Measurements from ENCODE around the gene CDK2AP2.
A peak's percentile ranks its signal among the peaks of the same experiment; 100 is the strongest.
"Not testable (repeated sequence)": the region's sequence is repeated elsewhere in the genome, so short reads cannot be mapped to it uniquely, and the experiment has no call there.

The CDK2AP2 gene

GRCh38 chr11:67493548-67494370 is 14.2 kb downstream of the CDK2AP2 start:
- Mint-ChIP-seq H3K9me3 (no peaks in the 10 kb centered on the region), H3K4me3 (no peak overlapping the region), H3K36me3 (peaks cover 20% of the 10 kb centered on the region), H3K27ac (no peak overlapping the region), H3K27me3 (no peaks in the 10 kb centered on the region), H3K4me1 (peaks cover 9% of the 10 kb centered on the region)
- DNase-seq (ENCODE audit: low spot score in 2 of 2) (no peak), ATAC-seq (ENCODE audit: low read depth) (no peak)

- Mint-ChIP-seq H3K36me3 (peaks cover 21% of the 10 kb centered on the region), H3K27me3 (no peaks in the 10 kb centered on the region), H3K27ac (no peak overlapping the region), H3K9me3 (no peaks in the 10 kb centered on the region), H3K4me3 (no peak overlapping the region), H3K4me1 (peaks cover 14% of the 10 kb centered on the region)
- ATAC-seq (ENCODE audit: low read depth), result no peak
- DNase-seq (ENCODE audit: low spot score in 2 of 2), result no peak
Observed at GRCh38 chr11:67492801-67493547, 15.0 kb downstream of the CDK2AP2 start.

GRCh38 chr11:67492069-67492727 is 15.8 kb downstream of the CDK2AP2 start:
- Mint-ChIP-seq H3K4me3 (no peak overlapping the region), H3K4me1 (peaks cover 20% of the 10 kb centered on the region), H3K27ac (no peak overlapping the region), H3K36me3 (peaks cover 24% of the 10 kb centered on the region), H3K9me3 (no peaks in the 10 kb centered on the region), H3K27me3 (no peaks in the 10 kb centered on the region)
- ATAC-seq (ENCODE audit: low read depth) (no peak), DNase-seq (ENCODE audit: low spot score in 2 of 2) (no peak)

DNA sequence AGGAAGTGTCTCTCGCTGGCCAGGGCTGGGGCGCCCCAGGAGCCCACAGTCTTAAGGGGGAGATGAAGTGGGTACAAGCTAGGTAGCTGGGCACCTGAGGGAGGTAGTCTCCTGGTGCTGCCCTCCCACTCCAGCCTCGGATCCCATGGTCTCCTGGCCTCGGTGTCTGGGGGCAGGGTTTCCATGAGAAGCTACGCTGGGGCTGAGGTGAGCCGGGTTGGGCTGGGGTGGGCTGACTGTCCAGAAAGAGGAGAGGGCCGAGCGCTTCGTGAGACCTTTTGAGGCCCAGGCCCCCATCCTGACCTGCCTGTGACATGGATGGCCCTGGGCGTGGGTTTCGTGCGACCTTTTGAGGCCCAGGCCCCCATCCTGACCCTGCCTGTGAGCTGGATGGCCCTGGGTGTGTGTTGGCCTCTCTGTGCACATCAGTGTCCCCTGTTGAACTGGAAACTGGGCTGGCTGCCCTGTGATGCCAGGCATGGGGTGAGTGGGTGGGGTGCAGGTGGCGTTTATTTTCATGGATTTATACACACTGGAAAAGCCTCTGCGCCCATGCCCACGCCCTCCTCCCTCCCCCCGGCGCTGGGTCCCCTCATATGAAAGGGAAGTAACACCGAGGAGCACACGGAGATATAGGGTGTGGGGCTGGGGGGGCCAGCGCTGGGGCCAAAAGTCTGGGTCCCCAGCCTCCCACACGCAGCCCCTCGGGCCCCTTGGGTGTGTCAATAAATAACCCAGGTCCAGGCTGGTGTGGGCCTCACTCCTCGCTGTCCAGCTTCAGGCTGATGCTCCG is 16.5 kb downstream of the CDK2AP2 start:
- no peaks in the 10 kb centered on the region for H3K9me3 Mint-ChIP-seq
- DNase-seq (ENCODE audit: low spot score in 2 of 2) (no peak), ATAC-seq (ENCODE audit: low read depth) (no peak)
- no peak overlapping the region for H3K4me3 Mint-ChIP-seq
- H3K36me3 Mint-ChIP-seq, result peaks cover 24% of the 10 kb centered on the region
- no peaks in the 10 kb centered on the region for H3K27me3 Mint-ChIP-seq
- H3K27ac Mint-ChIP-seq, result no peak overlapping the region
- peaks cover 26% of the 10 kb centered on the region for H3K4me1 Mint-ChIP-seq

- DNase-seq (ENCODE audit: low spot score in 2 of 2) (no peak), ATAC-seq (ENCODE audit: low read depth) (no peak)
- H3K27me3 Mint-ChIP-seq, result no peaks in the 10 kb centered on the region
- H3K4me3 Mint-ChIP-seq, result no peak overlapping the region
- peaks cover 21% of the 10 kb centered on the region for H3K36me3 Mint-ChIP-seq
- H3K9me3 Mint-ChIP-seq, result no peaks in the 10 kb centered on the region
- H3K4me1 Mint-ChIP-seq, result peaks cover 32% of the 10 kb centered on the region
- H3K27ac Mint-ChIP-seq, result no peak overlapping the region
Observed at GRCh38 chr11:67490727-67491065, 17.3 kb downstream of the CDK2AP2 start.

DNA sequence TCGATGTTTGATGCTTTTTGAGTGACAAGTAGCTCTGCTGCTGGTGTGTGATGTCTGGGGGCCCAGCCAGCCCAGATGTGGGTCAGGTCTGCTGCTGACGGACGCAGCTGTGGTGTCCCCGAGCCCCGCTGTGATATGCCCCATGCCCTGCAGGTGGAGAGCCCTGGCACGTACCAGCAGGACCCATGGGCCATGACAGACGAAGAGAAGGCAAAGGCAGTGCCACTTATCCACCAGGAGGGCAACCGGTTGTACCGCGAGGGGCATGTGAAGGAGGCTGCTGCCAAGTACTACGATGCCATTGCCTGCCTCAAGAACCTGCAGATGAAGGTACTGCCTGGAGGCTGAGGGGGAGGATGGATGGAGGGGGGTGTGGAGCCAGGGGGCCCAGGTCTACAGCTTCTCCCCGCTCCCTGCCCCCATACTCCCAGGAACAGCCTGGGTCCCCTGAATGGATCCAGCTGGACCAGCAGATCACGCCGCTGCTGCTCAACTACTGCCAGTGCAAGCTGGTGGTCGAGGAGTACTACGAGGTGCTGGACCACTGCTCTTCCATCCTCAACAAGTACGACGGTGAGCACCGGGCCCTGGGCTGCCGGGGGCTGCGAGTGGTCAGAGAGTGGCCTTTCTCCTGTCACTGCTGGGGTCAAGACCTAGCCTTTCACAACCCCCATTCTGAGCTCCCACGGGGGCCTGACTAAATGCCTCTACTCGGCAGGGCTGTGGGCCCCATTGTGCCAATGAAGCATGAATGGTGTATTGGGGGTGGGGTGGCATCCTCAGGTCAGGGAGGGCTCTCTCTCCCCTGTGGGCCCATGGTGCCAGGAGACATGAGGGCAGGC is 17.9 kb downstream of the CDK2AP2 start:
- Mint-ChIP-seq H3K27me3 (no peaks in the 10 kb centered on the region), H3K4me3 (no peak overlapping the region), H3K4me1 (peaks cover 34% of the 10 kb centered on the region), H3K9me3 (no peaks in the 10 kb centered on the region), H3K27ac (no peak overlapping the region), H3K36me3 (peaks cover 18% of the 10 kb centered on the region)
- no peak for DNase-seq (ENCODE audit: low spot score in 2 of 2)
- no peak for ATAC-seq (ENCODE audit: low read depth)

- peak overlapping the region; percentile 31 for H3K27ac Mint-ChIP-seq
- H3K9me3 Mint-ChIP-seq, result no peaks in the 10 kb centered on the region
- no peak overlapping the region for H3K4me3 Mint-ChIP-seq
- H3K4me1 Mint-ChIP-seq, result peaks cover 41% of the 10 kb centered on the region
- H3K27me3 Mint-ChIP-seq, result no peaks in the 10 kb centered on the region
- DNase-seq (ENCODE audit: low spot score in 2 of 2) (no peak), ATAC-seq (ENCODE audit: low read depth) (no peak)
- peaks cover 17% of the 10 kb centered on the region for H3K36me3 Mint-ChIP-seq
Observed at GRCh38 chr11:67489203-67489884, 18.6 kb downstream of the CDK2AP2 start.

DNA sequence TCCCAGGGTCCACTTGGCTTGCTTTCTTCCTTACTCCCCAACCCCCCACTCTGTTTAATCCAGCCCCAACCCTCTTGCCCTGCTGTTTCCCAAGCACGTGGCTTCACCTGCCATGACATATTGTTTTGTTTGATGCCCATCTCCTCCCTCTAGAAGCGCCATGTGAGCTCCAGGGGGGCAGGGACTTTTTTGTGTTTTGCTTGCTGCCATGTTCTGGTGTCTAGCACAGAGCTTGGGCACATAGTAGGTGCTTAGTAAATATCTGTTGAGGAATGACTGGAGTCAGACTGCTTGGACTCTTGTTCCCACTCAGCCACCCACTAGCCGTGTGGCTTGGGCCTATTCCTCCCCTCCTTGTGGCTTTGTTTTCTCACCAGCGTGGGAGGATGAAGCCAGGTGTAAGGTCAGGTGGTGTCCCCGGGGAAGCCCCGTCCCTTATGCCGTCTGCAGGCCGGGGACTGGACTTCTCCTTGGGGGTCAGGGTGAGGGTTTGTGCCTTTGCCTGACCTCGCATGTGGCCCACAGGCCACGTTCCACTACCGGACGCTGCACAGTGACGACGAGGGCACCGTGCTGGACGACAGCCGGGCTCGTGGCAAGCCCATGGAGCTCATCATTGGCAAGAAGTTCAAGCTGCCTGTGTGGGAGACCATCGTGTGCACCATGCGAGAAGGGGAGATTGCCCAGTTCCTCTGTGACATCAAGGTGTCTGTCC is 21.3 kb downstream of the CDK2AP2 start:
- DNase-seq (ENCODE audit: low spot score in 2 of 2) (peak in 1 of 2 donors; percentile 40), ATAC-seq (ENCODE audit: low read depth) (peak; percentile 12)
- Mint-ChIP-seq H3K27me3 (no peaks in the 10 kb centered on the region), H3K4me3 (peak overlapping the region; percentile 73), H3K9me3 (no peaks in the 10 kb centered on the region), H3K27ac (peak overlapping the region; percentile 92), H3K4me1 (peaks cover 58% of the 10 kb centered on the region), H3K36me3 (peaks cover 15% of the 10 kb centered on the region)

DNA sequence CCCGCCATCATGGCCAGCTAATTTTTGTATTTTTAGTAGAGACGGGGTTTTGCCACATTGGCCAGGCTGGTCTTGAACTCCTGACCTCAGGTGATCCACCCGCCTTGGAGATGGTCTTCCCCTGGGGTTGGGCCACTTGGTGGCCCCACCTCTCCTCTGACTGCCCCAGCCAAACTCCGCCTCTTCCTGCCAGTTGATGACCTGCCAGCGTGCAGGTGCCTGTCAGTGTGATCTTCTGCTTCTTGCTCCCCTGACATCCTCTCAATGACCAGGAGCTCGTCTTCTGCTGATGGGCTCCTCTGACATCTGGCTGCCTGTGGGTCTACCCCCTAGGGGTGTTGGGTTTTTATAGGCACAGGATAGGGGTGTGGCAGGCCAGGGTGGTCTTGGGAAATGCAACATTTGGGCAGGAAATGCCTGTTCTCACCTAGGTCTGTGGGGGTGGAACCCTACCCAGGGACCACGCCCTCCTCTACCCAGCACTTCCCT is 22.0 kb downstream of the CDK2AP2 start:
- not testable (repeated sequence) for DNase-seq (ENCODE audit: low spot score in 2 of 2); H3K27me3 Mint-ChIP-seq; H3K9me3 Mint-ChIP-seq
- H3K4me1 Mint-ChIP-seq, result peaks cover 56% of the 10 kb centered on the region
- peak overlapping the region; percentile 73 for H3K4me3 Mint-ChIP-seq
- peaks cover 12% of the 10 kb centered on the region for H3K36me3 Mint-ChIP-seq
- peak overlapping the region; percentile 92 for H3K27ac Mint-ChIP-seq
- ATAC-seq (ENCODE audit: low read depth), result peak; percentile 6

DNA sequence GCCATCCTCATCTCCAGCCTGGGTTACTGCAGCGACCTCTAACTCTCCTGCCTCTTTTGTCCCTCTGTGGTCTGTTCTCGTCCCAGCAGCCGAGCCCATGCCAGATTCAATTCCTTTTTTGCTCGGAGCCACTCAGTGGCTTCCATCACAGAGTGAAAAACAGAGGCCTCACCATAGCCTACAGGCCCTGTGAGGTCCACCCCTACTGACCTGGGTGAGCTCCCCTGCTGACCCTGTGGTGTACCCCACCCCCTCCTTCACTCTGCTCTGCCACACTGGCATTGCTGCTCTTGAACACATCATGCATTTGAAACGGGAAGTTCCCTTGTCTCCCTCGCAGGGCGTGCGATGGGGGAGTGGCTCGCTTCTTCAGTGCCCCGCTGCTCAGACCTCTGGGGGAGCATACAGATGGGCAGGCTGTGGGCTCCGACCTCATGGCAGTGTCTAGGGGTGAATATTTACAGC is 23.1 kb downstream of the CDK2AP2 start:
- DNase-seq (ENCODE audit: low spot score in 2 of 2) (peak; percentile 57 to 64), ATAC-seq (ENCODE audit: low read depth) (peak; percentile 36)
- no peaks in the 10 kb centered on the region for H3K27me3 Mint-ChIP-seq
- H3K36me3 Mint-ChIP-seq, result peaks cover 10% of the 10 kb centered on the region
- peak overlapping the region; percentile 92 for H3K27ac Mint-ChIP-seq
- no peaks in the 10 kb centered on the region for H3K9me3 Mint-ChIP-seq
- H3K4me3 Mint-ChIP-seq, result peak overlapping the region; percentile 99
- peaks cover 55% of the 10 kb centered on the region for H3K4me1 Mint-ChIP-seq

GRCh38 chr11:67483831-67484665 is 23.9 kb downstream of the CDK2AP2 start:
- no peak for DNase-seq (ENCODE audit: low spot score in 2 of 2)
- Mint-ChIP-seq H3K4me1 (peaks cover 51% of the 10 kb centered on the region), H3K27ac (peak overlapping the region; percentile 92), H3K9me3 (no peaks in the 10 kb centered on the region), H3K36me3 (peaks cover 5% of the 10 kb centered on the region), H3K4me3 (peak overlapping the region; percentile 99), H3K27me3 (no peaks in the 10 kb centered on the region)
- no peak for ATAC-seq (ENCODE audit: low read depth)
